Mesothelial cell of epicardium (in vitro differentiated cells): ENCODE results near the gene EEF1AKMT4. TPM values are rescaled to one million over a fixed set of nuclear protein-coding genes. Genes with fewer than 3 reads are reported as not detected.

ENCODE experiments used
- DNase-seq, 2 experiments: peaks; one replicate each; pipeline ENCODE4 v3.0.0; 2021; ENCODE audit warnings: low spot score in 2 of 2; ENCODE audit not compliant: unreplicated experiment in 2 of 2
- H3K27ac Mint-ChIP-seq: 2 replicates; pipeline ENCODE4 v1.8.0; 2021; ENCODE audit warnings: mixed read lengths
- H3K27me3 Mint-ChIP-seq: 2 replicates; pipeline ENCODE4 v1.8.0; 2021; ENCODE audit warnings: low read depth, mixed read lengths
- H3K36me3 Mint-ChIP-seq: 2 replicates; pipeline ENCODE4 v1.8.0; 2021; ENCODE audit warnings: mixed read lengths
- H3K4me1 Mint-ChIP-seq: 2 replicates; pipeline ENCODE4 v1.8.0; 2021; ENCODE audit warnings: mixed read lengths
- H3K4me3 Mint-ChIP-seq: 2 replicates; pipeline ENCODE4 v1.8.0; 2021; ENCODE audit warnings: mild to moderate bottlenecking, moderate library complexity, mixed read lengths
- H3K9me3 Mint-ChIP-seq: 2 replicates; pipeline ENCODE4 v1.8.0; 2021; ENCODE audit warnings: mixed read lengths
- total RNA-seq: library from RNA; stranded (reverse); gene quantifications from 3 replicates; pipeline ENCODE4 v1.2.1, GENCODE V29; 2021
- TF ChIP-seq, protein P1 (sequence below): fragments of 200-600 bp; sonication (generic); IDR thresholded peaks from one replicate; pipeline ENCODE4 v1.5.0; 2021; ENCODE audit warnings: antibody characterized with exemption; ENCODE audit not compliant: unreplicated experiment

The EEF1AKMT4 gene
- total RNA-seq: 3.8 to 4.9 TPM (median 4.2 TPM) in 3 replicates

DNA sequence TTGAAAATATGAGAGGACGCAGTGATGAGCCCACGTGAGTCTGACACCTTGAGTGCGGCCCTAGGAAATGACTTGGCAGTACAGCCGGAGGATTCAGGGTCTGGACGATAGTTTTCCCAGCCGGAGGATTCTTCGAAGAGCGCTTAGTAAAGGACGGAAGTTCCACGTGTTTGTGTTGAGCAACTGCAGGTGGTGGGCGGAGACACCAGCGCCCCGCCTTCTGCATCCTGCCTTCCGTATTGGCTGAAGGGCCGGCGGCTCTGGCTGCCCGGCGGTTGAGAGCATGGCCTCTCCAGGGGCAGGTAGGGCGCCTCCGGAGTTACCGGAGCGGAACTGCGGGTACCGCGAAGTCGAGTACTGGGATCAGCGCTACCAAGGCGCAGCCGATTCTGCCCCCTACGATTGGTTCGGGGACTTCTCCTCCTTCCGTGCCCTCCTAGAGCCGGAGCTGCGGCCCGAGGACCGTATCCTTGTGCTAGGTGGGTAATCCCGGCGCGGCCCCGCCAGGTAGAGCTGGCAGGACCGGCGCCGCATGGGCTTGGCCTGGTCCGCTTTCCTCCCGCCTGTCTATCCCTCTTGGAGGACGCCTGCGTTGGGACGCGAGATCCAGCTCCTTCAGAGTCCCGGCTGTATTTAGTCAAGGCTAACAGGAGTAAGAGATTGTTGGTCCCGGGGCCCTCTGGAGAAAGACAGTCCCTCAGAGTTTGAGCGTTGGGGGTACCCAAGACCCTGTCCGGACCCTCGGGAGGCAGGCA is at the start of gene EEF1AKMT4:
EEF1AKMT4 (plus strand) TSS at position 261 of the 755 bp plus-strand sequence; CDS start at position 284, 23 bp downstream.
- H3K27ac Mint-ChIP-seq: peak within 1 kb of the TSS; percentile 98
- no peaks in the 10 kb centered on the region for H3K27me3 Mint-ChIP-seq
- TF ChIP-seq, protein P1, sequence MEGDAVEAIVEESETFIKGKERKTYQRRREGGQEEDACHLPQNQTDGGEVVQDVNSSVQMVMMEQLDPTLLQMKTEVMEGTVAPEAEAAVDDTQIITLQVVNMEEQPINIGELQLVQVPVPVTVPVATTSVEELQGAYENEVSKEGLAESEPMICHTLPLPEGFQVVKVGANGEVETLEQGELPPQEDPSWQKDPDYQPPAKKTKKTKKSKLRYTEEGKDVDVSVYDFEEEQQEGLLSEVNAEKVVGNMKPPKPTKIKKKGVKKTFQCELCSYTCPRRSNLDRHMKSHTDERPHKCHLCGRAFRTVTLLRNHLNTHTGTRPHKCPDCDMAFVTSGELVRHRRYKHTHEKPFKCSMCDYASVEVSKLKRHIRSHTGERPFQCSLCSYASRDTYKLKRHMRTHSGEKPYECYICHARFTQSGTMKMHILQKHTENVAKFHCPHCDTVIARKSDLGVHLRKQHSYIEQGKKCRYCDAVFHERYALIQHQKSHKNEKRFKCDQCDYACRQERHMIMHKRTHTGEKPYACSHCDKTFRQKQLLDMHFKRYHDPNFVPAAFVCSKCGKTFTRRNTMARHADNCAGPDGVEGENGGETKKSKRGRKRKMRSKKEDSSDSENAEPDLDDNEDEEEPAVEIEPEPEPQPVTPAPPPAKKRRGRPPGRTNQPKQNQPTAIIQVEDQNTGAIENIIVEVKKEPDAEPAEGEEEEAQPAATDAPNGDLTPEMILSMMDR: peak; percentile 22
- H3K9me3 Mint-ChIP-seq: no peaks in the 10 kb centered on the region
- H3K36me3 Mint-ChIP-seq: peaks cover 6% of the 10 kb centered on the region
- H3K4me1 Mint-ChIP-seq: peaks cover 9% of the 10 kb centered on the region
- H3K4me3 Mint-ChIP-seq: peak within 1 kb of the TSS; percentile 97
- DNase-seq: peak; percentile 93 to 94

DNA sequence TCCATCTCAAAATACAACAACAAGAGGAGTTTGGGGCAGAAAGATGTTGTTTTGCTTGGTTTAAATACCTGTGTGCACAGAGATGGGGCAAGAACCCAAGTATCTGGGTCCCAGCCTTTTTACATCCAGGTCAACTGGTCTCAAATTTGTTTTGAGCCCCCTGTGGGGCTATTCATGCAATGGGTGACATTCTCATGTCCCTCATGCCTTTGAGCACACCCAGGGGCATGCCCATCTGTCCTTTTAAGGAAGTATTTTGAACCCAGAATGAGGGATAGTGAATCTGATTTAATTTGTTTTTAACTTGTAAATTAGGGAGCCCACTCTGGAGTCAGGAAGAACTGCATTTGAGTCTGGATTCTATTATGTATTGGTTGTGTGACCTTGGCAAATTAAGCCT is 48.6 kb upstream of the EEF1AKMT4 start:
- Mint-ChIP-seq H3K4me3 (no peak overlapping the region), H3K27me3 (peaks cover 19% of the 10 kb centered on the region), H3K36me3 (peaks cover 2% of the 10 kb centered on the region), H3K27ac (no peak overlapping the region), H3K4me1 (no peaks in the 10 kb centered on the region), H3K9me3 (no peaks in the 10 kb centered on the region)
- TF ChIP-seq, protein P1: no peak
- DNase-seq: no peak

DNA sequence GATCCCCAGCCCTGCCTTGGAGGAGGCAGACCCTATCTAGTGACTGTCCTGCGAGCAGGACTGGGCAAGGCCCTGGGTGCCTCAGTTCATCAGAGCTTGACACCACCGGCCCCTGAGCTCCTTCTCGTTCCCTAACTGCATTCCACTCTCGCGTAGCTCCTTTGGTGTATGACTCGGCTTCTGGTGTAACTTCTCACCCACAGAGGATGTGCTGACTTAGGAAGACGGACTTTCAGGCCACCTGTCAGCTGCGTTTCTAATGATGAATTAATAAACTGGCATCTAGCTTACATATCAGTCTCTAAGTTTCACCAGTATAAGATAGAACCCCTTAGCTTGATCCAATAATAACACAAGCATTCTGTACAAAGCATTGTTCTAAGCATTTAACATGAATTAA is 45.9 kb upstream of the EEF1AKMT4 start:
- H3K36me3 Mint-ChIP-seq: no peaks in the 10 kb centered on the region
- H3K27me3 Mint-ChIP-seq: peaks cover 36% of the 10 kb centered on the region
- no peaks in the 10 kb centered on the region for H3K9me3 Mint-ChIP-seq
- no peak overlapping the region for H3K27ac Mint-ChIP-seq
- DNase-seq: no peak
- no peak overlapping the region for H3K4me3 Mint-ChIP-seq
- TF ChIP-seq, protein P1: no peak
- no peaks in the 10 kb centered on the region for H3K4me1 Mint-ChIP-seq

DNA sequence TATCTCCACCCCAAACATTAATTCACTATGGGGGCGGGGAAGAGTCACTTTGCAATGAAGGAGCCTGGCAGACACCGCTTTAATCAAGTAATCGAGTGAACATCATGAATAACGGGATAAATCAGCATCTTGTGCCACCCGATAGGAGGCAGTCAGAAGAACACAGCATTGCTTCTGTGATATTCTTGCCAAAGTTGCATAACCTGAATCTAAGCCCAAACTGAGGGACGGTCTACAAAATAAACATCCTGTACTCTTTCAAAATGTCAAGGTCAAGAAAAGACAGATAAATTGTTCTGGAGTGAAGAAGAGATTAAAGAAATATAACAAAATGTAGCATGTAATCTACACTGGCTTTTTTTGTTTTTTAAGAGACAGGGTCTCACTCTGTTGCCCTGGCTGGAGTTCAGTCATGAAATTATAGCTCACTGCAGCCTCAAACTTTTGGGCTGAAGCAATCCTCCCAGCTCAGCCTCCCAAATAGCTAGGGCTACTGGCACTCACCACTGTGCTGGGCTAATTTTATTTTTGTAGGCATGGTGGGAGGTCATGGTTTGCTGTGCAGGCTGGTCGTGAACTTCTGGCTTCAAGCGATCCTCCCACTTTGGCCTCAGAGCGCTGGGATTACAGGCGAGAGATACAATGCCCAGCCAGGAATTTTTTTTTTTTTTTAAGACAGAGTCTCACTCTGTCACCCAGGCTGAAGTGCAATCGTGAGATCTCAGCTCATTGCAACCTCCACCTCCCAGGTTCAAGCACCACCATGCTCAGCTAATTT is 40.1 kb upstream of the EEF1AKMT4 start:
- Mint-ChIP-seq H3K36me3 (no peaks in the 10 kb centered on the region), H3K4me3 (no peak overlapping the region), H3K27ac (no peak overlapping the region), H3K27me3 (peaks cover 35% of the 10 kb centered on the region), H3K4me1 (no peaks in the 10 kb centered on the region), H3K9me3 (no peaks in the 10 kb centered on the region)
- TF ChIP-seq, protein P1: no peak
- DNase-seq: no peak

DNA sequence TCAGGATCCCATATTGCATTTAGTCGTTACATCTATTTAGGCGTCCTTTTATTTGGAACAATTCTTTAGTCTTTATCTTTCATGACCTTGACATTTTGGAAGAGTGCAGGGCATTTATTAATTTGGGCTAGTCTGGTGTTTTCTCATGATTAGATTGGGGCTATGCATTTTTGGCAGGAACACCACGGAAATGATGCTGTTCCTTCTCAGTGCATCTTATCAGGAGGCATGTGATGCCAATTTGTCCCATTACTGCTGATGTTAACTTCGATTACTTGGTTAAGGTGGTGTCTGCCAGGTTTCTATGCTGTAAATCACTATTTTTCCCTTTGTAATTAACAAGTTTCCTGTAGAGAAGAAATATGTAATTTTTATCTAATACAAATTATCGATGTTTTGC is 38.2 kb upstream of the EEF1AKMT4 start:
- peaks cover 30% of the 10 kb centered on the region for H3K27me3 Mint-ChIP-seq
- no peaks in the 10 kb centered on the region for H3K4me1 Mint-ChIP-seq
- H3K36me3 Mint-ChIP-seq: no peaks in the 10 kb centered on the region
- no peak overlapping the region for H3K27ac Mint-ChIP-seq
- DNase-seq: no peak
- TF ChIP-seq, protein P1: no peak
- H3K9me3 Mint-ChIP-seq: no peaks in the 10 kb centered on the region
- H3K4me3 Mint-ChIP-seq: no peak overlapping the region
